K562 (cell line): ENCODE results near the gene CD9. TPM values are rescaled to one million over a fixed set of nuclear protein-coding genes. Genes with fewer than 3 reads are reported as not detected.

Experiments
- ATAC-seq: fragments of 200-7000 bp; cut with Tn5 transposase; 3 replicates; pipeline ENCODE4 v1.9.1; 2020; ENCODE audit warnings: moderate library complexity
- BruUV-seq: library from RNA; stranded (reverse); fragments of 400-500 nt; replicated peaks from 2 replicates; lab custom pipeline; 2021; lab: Mats Ljungman, UMichigan
- CTCF ChIA-PET: fragments of 300-600 bp; formaldehyde crosslinking; extraction: SDS; loops from one replicate; lab custom pipeline; 2021; ENCODE audit warnings: low intra/inter-chr PET ratio; lab: Yijun Ruan, JAX
- POLR2A ChIA-PET: fragments of 300-600, 350-650 bp; sonication (Branson Sonifier 250); formaldehyde crosslinking; extraction: SDS; loops from one replicate; lab custom pipeline; 2021; ENCODE audit warnings: antibody characterized with exemption, inconsistent platforms; lab: Yijun Ruan, JAX
- DNase-seq, 4 experiments: peaks; one replicate each; pipeline versions ENCODE4 v3.0.0 to v3.0.0-alpha.2; 2011 to 2018; ENCODE audit warnings: low spot score in 3 of 4, mixed read lengths in 3 of 4; ENCODE audit errors: extremely low read depth in 1 of 4
- FAIRE-seq: peaks from 2 replicates; lab custom pipeline; 2011; peaks lifted over from hg19 to GRCh38; lab: Jason Lieb, UNC
- H2AFZ ChIP-seq: 2 replicates; pipeline ENCODE4 v1.6.0; 2011; ENCODE audit warnings: low read depth, low read length, control low read depth, inconsistent platforms
- H3K27ac ChIP-seq: fragments of 200-600 bp; 3 replicates; pipeline ENCODE4 v1.8.0; 2011; ENCODE audit warnings: low read depth, mild to moderate bottlenecking, control low read depth, inconsistent platforms, low read length, moderate library complexity, mixed read lengths; ENCODE audit errors: extremely low read depth
- H3K27me3 ChIP-seq, 2 experiments: fragments of 300-600 bp in 1 of 2; 2 replicates in 1 of 2; 3 replicates in 1 of 2; pipeline versions ENCODE4 v1.6.0 to v1.8.0; 2011; ENCODE audit warnings: inconsistent platforms in 2 of 2, low read length in 2 of 2, mild to moderate bottlenecking in 1 of 2, mixed read lengths in 1 of 2, moderate library complexity in 1 of 2; ENCODE audit not compliant: control insufficient read depth in 2 of 2, insufficient read depth in 2 of 2
- H3K36me3 ChIP-seq: fragments of 300-600 bp; 3 replicates; pipeline ENCODE4 v1.8.0; 2011; ENCODE audit warnings: mild to moderate bottlenecking, low read length, inconsistent platforms; ENCODE audit not compliant: control insufficient read depth, insufficient read depth
- H3K4me1 ChIP-seq, 2 experiments: fragments of 200-600 bp in 1 of 2; replicated peaks in 1 of 2; 2 replicates in 1 of 2; 3 replicates in 1 of 2; pipeline versions ENCODE4 v1.5.1 to v1.8.0; 2011; ENCODE audit warnings: inconsistent platforms in 2 of 2, low read length in 2 of 2, mild to moderate bottlenecking in 1 of 2, mixed read lengths in 1 of 2, moderate library complexity in 1 of 2; ENCODE audit not compliant: control insufficient read depth in 2 of 2, insufficient read depth in 2 of 2
- H3K4me2 ChIP-seq: 2 replicates; pipeline ENCODE4 v1.6.1; 2011; ENCODE audit warnings: low read length, control low read depth, inconsistent platforms, mixed read lengths; ENCODE audit not compliant: insufficient read depth
- H3K4me3 ChIP-seq: fragments of 200-600 bp; sonication (generic), shearing (Covaris generic); 2 replicates; pipeline ENCODE4 v1.5.1; 2016; ENCODE audit warnings: control low read depth, inconsistent platforms
- H3K79me2 ChIP-seq: fragments of 200-600 bp; 3 replicates; pipeline ENCODE4 v1.8.0; 2011; ENCODE audit warnings: low read length, inconsistent platforms; ENCODE audit not compliant: control insufficient read depth, insufficient read depth
- H3K9ac ChIP-seq, 2 experiments: 2 replicates each; pipeline versions ENCODE4 v1.6.0 to v1.6.1; 2011; ENCODE audit warnings: low read depth in 2 of 2, low read length in 2 of 2, control low read depth in 1 of 2, inconsistent platforms in 1 of 2, mild to moderate bottlenecking in 1 of 2, mixed read lengths in 1 of 2; ENCODE audit not compliant: insufficient read depth in 1 of 2
- H3K9me1 ChIP-seq: one replicate; pipeline ENCODE4 v1.6.0; 2011; ENCODE audit warnings: inconsistent platforms, mild to moderate bottlenecking, low read length, moderate library complexity; ENCODE audit not compliant: control insufficient read depth, insufficient read depth
- H3K9me3 ChIP-seq: replicated peaks from 2 replicates; pipeline ENCODE4 v1.5.1; 2011; ENCODE audit warnings: low read depth, low read length, inconsistent platforms; ENCODE audit not compliant: control insufficient read depth, insufficient read depth
- H4K20me1 ChIP-seq: replicated peaks from 2 replicates; pipeline ENCODE4 v1.6.1; 2011; ENCODE audit warnings: low read length, inconsistent platforms, mixed read lengths; ENCODE audit not compliant: control insufficient read depth, insufficient read depth
- ARID3A ChIP-seq: IDR thresholded peaks from 2 replicates; pipeline ENCODE4 v1.6.1; 2012; ENCODE audit warnings: low read depth, low read length, improper control_type of control experiment, borderline replicate concordance
- CBX2 ChIP-seq: fragments of 200-600 bp; sonication (generic); IDR thresholded peaks from one replicate; pipeline ENCODE4 v1.6.1; 2012; ENCODE audit warnings: mild to moderate bottlenecking, low read length, inconsistent platforms; ENCODE audit not compliant: insufficient read depth, poor library complexity, severe bottlenecking
- HLTF ChIP-seq: fragments of 450-650 bp; IDR thresholded peaks from 2 replicates; pipeline ENCODE4 v1.6.1; 2016
- HMGN3 ChIP-seq: IDR thresholded peaks from 2 replicates; pipeline ENCODE4 v1.6.1; 2011; ENCODE audit warnings: borderline replicate concordance, low read depth, mild to moderate bottlenecking, mixed read lengths, low read length; ENCODE audit not compliant: insufficient read length; ENCODE audit errors: extremely low read depth
- ILF3 ChIP-seq: fragments of 450-650 bp; IDR thresholded peaks from 2 replicates; pipeline ENCODE4 v1.6.1; 2018; ENCODE audit warnings: antibody characterized with exemption, mild to moderate bottlenecking, moderate library complexity, borderline replicate concordance
- MAZ ChIP-seq, 2 experiments: fragments of 450-650 bp in 1 of 2; sonication (generic) in 1 of 2; formaldehyde crosslinking; IDR thresholded peaks in 1 of 2; conservative IDR thresholded peaks in 1 of 2; 2 replicates each; pipeline versions ENCODE4 v1.4.0 to v1.5.0; 2020; ENCODE audit warnings: mild to moderate bottlenecking in 1 of 2, missing genetic modification reagents in 1 of 2
- MCM3 ChIP-seq: fragments of 450-650 bp; IDR thresholded peaks from 2 replicates; pipeline ENCODE4 v1.6.1; 2016
- POLR2H ChIP-seq: IDR thresholded peaks from 2 replicates; pipeline ENCODE4 v1.6.1; 2016; ENCODE audit warnings: missing genetic modification characterization, low read depth, mild to moderate bottlenecking, control low read depth, missing compliant biosample characterization, moderate library complexity
- TARDBP ChIP-seq: fragments of 450-650 bp; IDR thresholded peaks from 2 replicates; pipeline ENCODE4 v1.6.1; 2016
- XRCC5 ChIP-seq: fragments of 200-400 bp; formaldehyde crosslinking; IDR thresholded peaks from 2 replicates; pipeline ENCODE4 v1.6.1; 2017; ENCODE audit warnings: low read depth, mild to moderate bottlenecking, low read length
- ZFPM2 ChIP-seq: fragments of 250-450 bp; sonication (Bioruptor Pico); IDR thresholded peaks from 2 replicates; pipeline ENCODE4 v1.5.1; 2022; ENCODE audit warnings: mild to moderate bottlenecking
- ZNF184 ChIP-seq: sonication (generic); formaldehyde crosslinking; IDR thresholded peaks from 2 replicates; pipeline ENCODE4 v1.5.0; 2020; ENCODE audit warnings: missing genetic modification reagents
- ZNF561 ChIP-seq: fragments of 450-650 bp; formaldehyde crosslinking; conservative IDR thresholded peaks from 2 replicates; pipeline ENCODE4 v1.4.0; 2020; ENCODE audit warnings: mild to moderate bottlenecking, moderate library complexity
- ZNF584 ChIP-seq: fragments of 200-800 bp; sonication (Bioruptor generic); IDR thresholded peaks from 2 replicates; pipeline ENCODE4 v1.6.1; 2016; ENCODE audit warnings: low read depth, mild to moderate bottlenecking, missing genetic modification characterization, missing compliant biosample characterization
- ZNF589 ChIP-seq: fragments of 200-800 bp; sonication (Bioruptor generic); IDR thresholded peaks from 2 replicates; pipeline ENCODE4 v1.6.1; 2016; ENCODE audit warnings: low read depth, missing genetic modification characterization, missing compliant biosample characterization
- ZSCAN32 ChIP-seq: fragments of 450-650 bp; formaldehyde crosslinking; IDR thresholded peaks from 2 replicates; pipeline ENCODE4 v1.4.0; 2020; ENCODE audit warnings: mild to moderate bottlenecking, moderate library complexity
- WGBS: fragments of 100-300 bp; shearing (Covaris generic); methylation state at CpG from one replicate; pipeline ENCODE4 v1.1.6; 2016; ENCODE audit warnings: low coverage, mixed read lengths; ENCODE audit not compliant: insufficient coverage; ENCODE audit errors: missing lambda C conversion rate; 5-methylcytosine and 5-hydroxymethylcytosine counted together
- in situ Hi-C: fragments of 300-500 bp; cut with MboI; formaldehyde crosslinking; loops from 4 replicates; pipeline ENCODE4 v1.15.0; 2018; ENCODE audit warnings: inconsistent platforms, mixed read lengths
- intact Hi-C: fragments of 100-400 bp; cut with micrococcal nuclease; formaldehyde crosslinking; loops from 2 replicates; pipeline ENCODE4 v1.14.2; 2022
- polyA plus RNA-seq, 8 experiments: library from polyadenylated mRNA; depleted of rRNA in 4 of 8; stranded (reverse) in 5 of 8; unstranded in 3 of 8; fragments of >200 nt; fragmentation: Nextera tagmentation in 2 of 8; fragmentation: Illumina TruSeq in 1 of 8; extraction: Ambion mirVana in 2 of 8; extraction: Trizol in 1 of 8; gene quantifications; 2 replicates each; pipeline versions ENCODE4 v1.2.1 to v1.2.3, GENCODE V29; 2011 to 2014; ENCODE audit warnings: inconsistent platforms in 1 of 8, missing spikeins in 1 of 8
- total RNA-seq, 7 experiments: library from RNA; depleted of rRNA in 6 of 7; stranded (reverse); fragments of >200 nt in 6 of 7; fragmentation: Illumina TruSeq in 2 of 7; extraction: Trizol in 2 of 7; gene quantifications; 2 replicates each; pipeline versions ENCODE4 v1.2.1 to v1.2.3, GENCODE V29; 2011 to 2021; ENCODE audit warnings: low replicate concordance in 1 of 7
- TF ChIP-seq, protein P1 (sequence below): fragments of 150-350 bp; conservative IDR thresholded peaks from 2 replicates; pipeline ENCODE4 v1.6.1; 2014; ENCODE audit warnings: low read length
- TF ChIP-seq, protein P2 (sequence below), 2 experiments: fragments of 450-650 bp in 1 of 2; sonication (generic) in 1 of 2; formaldehyde crosslinking in 1 of 2; IDR thresholded peaks in 1 of 2; conservative IDR thresholded peaks in 1 of 2; 2 replicates each; pipeline versions ENCODE4 v1.6.1 to v1.8.1; 2016 to 2023; ENCODE audit warnings: mild to moderate bottlenecking in 2 of 2, moderate library complexity in 2 of 2, inconsistent platforms in 1 of 2, missing genetic modification reagents in 1 of 2

The CD9 gene
- total and polyA plus RNA-seq, 9 of the 15 experiments (the other 6 are each of a cell fraction or from before 2014, with no cell fraction given): 0.43 to 5.6 (median 0.62) TPM

GRCh38 chr12:6280053-6280469 is 79.9 kb downstream of the CD9 start:
- no peaks in the 10 kb centered on the region for H3K9me3 ChIP-seq
- H3K4me1 ChIP-seq: peaks cover 6 to 14% of the 10 kb centered on the region in 2 experiments; a peak in 4 of 5 replicates
- peaks cover 5 to 12% of the 10 kb centered on the region in 2 experiments; a peak in 4 of 5 replicates for H3K27me3 ChIP-seq
- 33% methylated on average over 1 of the region's 2 CpGs for WGBS
- FAIRE-seq (no peak), ATAC-seq (no peak), DNase-seq (peak in 1 of 4 experiments; percentile 19)
- no peak overlapping the region for H2AFZ ChIP-seq
- no peak overlapping the region for H3K4me3 ChIP-seq
- intact Hi-C loops (no loop called here), in situ Hi-C loops (no loop called here)
- BruUV-seq: no TSS peak
- no peaks in the 10 kb centered on the region for H3K79me2 ChIP-seq
- POLR2A ChIA-PET: interaction anchor here (0.6 to 1.2 kb wide), 2 partner anchors 43 to 118 kb away, joined by 3 to 4 read pairs; no protein-coding TSS in a partner anchor
- H3K9ac ChIP-seq: no peak overlapping the region
- H3K4me2 ChIP-seq: no peak overlapping the region
- no peaks in the 10 kb centered on the region for H3K9me1 ChIP-seq
- no peaks in the 10 kb centered on the region; the same call in 1 of the 2 replicates for H4K20me1 ChIP-seq
- no peaks in the 10 kb centered on the region for H3K36me3 ChIP-seq
- CTCF ChIA-PET: interaction anchor here (0.9 to 2.9 kb wide), 2 partner anchors 84 to 212 kb away, joined by 4 to 23 read pairs; no protein-coding TSS in a partner anchor
- H3K27ac ChIP-seq: no peak overlapping the region
- TF ChIP-seq HLTF (no peak), ZNF589 (0 out of 2 replicates have a peak, but pooled peaks have one; percentile 30), ILF3 (no peak), POLR2H (tag) (no peak), ZNF561 (CRISPR knock-in tag) (no peak), ARID3A (no peak), HMGN3 (no peak), ZSCAN32 (no peak), ZNF584 (CRISPR knock-in tag) (no peak), MAZ (CRISPR knock-in tag; conservative IDR thresholded peaks at IDR 0.05 in 1 of 2, IDR thresholded peaks at IDR 0.05 in 1 of 2) (no peak), ZFPM2 (no peak), XRCC5 (no peak), MCM3 (no peak), CBX2 (no peak), ZNF184 (CRISPR knock-in tag) (no peak), TARDBP (no peak)
- TF ChIP-seq, protein P1, sequence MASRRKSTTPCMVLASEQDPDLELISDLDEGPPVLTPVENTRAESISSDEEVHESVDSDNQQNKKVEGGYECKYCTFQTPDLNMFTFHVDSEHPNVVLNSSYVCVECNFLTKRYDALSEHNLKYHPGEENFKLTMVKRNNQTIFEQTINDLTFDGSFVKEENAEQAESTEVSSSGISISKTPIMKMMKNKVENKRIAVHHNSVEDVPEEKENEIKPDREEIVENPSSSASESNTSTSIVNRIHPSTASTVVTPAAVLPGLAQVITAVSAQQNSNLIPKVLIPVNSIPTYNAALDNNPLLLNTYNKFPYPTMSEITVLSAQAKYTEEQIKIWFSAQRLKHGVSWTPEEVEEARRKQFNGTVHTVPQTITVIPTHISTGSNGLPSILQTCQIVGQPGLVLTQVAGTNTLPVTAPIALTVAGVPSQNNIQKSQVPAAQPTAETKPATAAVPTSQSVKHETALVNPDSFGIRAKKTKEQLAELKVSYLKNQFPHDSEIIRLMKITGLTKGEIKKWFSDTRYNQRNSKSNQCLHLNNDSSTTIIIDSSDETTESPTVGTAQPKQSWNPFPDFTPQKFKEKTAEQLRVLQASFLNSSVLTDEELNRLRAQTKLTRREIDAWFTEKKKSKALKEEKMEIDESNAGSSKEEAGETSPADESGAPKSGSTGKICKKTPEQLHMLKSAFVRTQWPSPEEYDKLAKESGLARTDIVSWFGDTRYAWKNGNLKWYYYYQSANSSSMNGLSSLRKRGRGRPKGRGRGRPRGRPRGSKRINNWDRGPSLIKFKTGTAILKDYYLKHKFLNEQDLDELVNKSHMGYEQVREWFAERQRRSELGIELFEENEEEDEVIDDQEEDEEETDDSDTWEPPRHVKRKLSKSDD: no peak
- TF ChIP-seq, protein P2, sequence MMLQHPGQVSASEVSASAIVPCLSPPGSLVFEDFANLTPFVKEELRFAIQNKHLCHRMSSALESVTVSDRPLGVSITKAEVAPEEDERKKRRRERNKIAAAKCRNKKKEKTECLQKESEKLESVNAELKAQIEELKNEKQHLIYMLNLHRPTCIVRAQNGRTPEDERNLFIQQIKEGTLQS (IDR thresholded peaks at IDR 0.05): peak; percentile 61
- TF ChIP-seq, protein P2 (CRISPR knock-in tag; conservative IDR thresholded peaks at IDR 0.05): no peak
